ENCODE measurements around the gene GADD45GIP1.
"Not testable (repeated sequence)": the region's sequence is repeated elsewhere in the genome, so short reads cannot be mapped to it uniquely, and the experiment has no call there.

Gene GADD45GIP1

DNA sequence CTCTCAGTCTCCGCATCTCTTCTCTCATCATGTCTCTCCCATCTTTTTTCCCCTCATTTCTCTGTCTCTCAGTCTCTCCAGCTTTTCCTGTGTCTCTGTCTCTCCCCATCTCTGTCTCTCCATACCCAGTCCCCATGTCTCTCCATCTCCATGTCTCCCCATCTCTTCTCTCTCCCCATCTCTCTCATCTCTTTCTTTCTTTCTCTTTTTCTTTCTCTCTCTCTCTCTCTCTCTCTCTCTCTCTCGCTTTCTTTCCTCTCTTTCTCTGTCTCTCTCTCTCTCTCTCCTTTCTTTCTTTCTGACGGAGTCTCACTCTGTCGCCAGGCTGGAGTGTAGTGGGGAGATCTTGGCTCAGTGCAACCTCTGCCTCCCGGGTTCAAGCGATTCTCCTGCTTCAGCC, 25.6 kb upstream of the GADD45GIP1 start:
- Mint-ChIP-seq H3K4me3 (no peak overlapping the region), H3K27ac (no peak overlapping the region), H3K27me3 (peaks cover 10% of the 10 kb centered on the region), H3K36me3 (ENCODE audit: low read depth) (no peaks in the 10 kb centered on the region), H3K9me3 (no peaks in the 10 kb centered on the region), H3K4me1 (peaks cover 2% of the 10 kb centered on the region)
- DNase-seq (no peak), ATAC-seq (no peak)

DNA sequence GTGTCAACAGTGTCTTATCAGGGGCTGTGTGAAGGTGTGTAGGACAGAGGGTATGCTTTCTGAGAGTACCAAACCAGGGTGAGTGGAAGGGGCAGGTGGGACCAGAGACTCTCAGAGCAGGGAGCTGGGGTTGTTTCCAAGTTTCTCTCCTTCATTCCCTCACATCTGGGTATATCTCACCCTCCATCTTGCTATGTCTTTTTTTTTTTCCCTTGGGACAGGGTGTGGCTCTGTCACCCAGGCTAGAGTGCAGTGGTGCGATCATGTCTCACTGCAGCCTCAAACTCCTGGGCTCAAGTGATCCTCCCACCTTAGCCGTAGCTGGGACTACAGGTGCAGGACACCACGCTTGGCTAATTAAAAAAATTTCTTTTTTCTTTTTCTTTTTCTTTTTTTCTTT, 23.0 kb upstream of the GADD45GIP1 start:
- no peaks in the 10 kb centered on the region for H3K9me3 Mint-ChIP-seq

DNA sequence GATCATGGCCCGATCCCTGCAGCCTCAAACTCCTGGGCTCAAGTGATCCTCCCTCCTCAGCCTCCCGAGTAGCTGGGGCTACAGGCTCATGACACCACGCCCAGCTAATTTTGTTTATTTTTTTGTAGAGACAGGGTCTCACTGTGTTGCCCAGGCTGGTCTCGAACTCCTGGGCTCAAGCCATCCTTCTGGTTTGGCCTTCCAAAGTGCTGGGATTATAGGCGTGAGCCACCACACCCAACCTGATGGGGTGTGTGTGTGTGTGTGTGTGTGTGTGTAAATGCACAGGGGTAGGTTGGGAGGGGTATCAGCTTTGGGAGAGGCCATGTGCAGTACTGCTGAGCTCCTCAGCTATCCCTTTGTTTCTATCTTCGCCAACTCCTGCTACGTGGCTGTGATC, 19.1 kb upstream of the GADD45GIP1 start:
- not testable (repeated sequence) for H3K4me3 Mint-ChIP-seq; H3K27ac Mint-ChIP-seq; H3K36me3 Mint-ChIP-seq (ENCODE audit: low read depth); H3K9me3 Mint-ChIP-seq; DNase-seq; ATAC-seq; H3K4me1 Mint-ChIP-seq
- peaks cover 16% of the 10 kb centered on the region for H3K27me3 Mint-ChIP-seq

More for the DNA sequence above, 23.0 kb upstream of the GADD45GIP1 start:
- Mint-ChIP-seq H3K36me3 (ENCODE audit: low read depth) (no peaks in the 10 kb centered on the region), H3K27ac (no peak overlapping the region), H3K4me1 (peaks cover 2% of the 10 kb centered on the region), H3K4me3 (no peak overlapping the region), H3K27me3 (peaks cover 16% of the 10 kb centered on the region)
- ATAC-seq (no peak), DNase-seq (no peak)

DNA sequence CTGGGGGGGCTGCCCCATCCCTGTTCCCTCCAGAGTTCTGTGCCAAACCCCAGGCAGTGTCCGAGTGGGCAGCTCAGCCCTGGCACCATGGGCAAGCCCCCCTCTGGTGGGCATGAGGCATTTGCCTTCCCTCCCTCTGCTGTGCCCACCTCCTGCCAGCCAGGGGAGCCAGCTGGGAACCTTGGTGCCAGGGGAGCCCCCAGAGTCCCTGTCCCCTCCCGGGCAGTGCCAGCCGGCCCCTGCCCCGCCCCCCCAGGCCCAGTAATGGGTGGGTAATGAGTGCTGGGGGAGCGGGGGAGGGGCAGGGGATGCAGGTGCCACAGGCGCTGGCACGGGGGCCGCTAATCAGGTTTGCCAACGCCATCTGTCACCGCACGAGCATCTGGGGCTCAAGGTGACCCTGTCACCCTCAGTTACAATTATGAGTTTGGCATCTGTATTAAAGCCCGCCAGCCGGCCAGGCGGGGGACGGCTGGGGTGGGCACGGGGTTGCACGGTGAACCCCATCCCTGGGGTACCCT, 18.3 kb upstream of the GADD45GIP1 start:
- Mint-ChIP-seq H3K9me3 (no peaks in the 10 kb centered on the region), H3K27ac (no peak overlapping the region), H3K36me3 (ENCODE audit: low read depth) (no peaks in the 10 kb centered on the region), H3K4me3 (no peak overlapping the region), H3K27me3 (peaks cover 16% of the 10 kb centered on the region), H3K4me1 (peaks cover 4% of the 10 kb centered on the region)
- ATAC-seq = no peak
- no peak for DNase-seq

DNA sequence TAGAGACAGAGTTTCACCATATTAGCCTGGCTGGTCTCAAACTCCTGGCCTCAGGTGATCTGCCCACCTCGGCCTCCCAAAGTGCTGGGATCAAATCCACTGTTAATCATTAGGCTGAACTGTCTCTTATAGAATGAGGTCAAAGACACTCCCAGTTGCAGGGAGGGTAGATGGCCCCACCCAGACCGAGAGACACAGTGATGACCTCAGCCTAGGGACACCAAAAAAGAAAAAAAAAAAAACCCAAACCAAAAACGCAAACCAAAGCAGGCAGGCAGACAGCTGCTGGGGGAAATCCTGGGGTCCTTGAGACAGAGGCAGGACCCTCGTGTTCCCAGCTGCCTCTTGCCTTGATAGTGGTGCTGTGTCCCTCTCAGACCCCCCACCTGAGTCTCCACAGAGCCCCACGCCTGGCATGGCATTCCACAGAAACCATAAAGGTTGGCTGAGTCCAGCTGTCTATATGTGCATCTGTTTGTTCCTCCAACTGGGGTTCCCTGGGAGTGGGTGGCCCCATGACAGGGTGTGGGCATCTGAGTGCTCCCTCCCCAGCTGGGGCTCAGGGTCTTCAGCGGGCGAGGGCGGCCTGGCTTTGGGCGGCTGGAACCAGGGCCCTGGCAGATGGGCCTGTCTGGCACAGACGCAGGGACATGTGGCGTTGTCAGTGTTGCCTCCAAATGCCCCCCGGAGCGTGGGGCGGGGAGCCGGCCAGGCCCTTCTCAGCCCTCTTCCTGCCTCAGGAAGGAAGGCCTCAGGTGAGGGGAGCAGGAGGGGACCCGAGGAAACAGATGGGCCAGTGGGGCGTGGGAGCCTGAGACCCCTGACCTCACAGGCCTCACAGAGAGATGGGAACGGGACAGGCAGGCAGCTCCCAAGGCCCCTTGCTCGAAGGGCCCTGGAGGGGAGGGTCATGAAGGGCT, 17.5 kb upstream of the GADD45GIP1 start:
- Mint-ChIP-seq H3K27me3 (peaks cover 16% of the 10 kb centered on the region), H3K36me3 (ENCODE audit: low read depth) (no peaks in the 10 kb centered on the region), H3K27ac (no peak overlapping the region), H3K9me3 (no peaks in the 10 kb centered on the region), H3K4me1 (peaks cover 8% of the 10 kb centered on the region), H3K4me3 (no peak overlapping the region)
- DNase-seq = no peak
- ATAC-seq = no peak

DNA sequence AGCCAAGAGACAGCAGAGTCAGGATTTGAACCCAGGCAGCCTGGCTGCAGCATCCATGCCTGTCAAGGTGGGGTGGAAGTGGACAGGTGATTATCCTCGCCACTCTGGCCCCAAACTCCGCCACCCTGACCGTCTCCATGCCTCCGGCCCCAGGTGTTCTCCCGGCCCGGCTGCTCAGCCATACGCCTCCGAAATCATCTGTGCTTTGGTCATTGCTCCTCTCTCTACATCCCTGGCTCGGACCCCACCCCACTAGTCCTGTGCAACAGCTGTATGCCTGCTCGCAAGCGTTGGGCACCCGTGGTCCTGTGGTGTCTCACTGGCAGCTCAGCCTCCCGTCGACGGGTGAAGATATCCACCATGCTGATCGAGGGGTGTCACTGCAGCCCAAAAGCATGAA, 16.2 kb upstream of the GADD45GIP1 start:
- no peaks in the 10 kb centered on the region for H3K36me3 Mint-ChIP-seq (ENCODE audit: low read depth)
- H3K27ac Mint-ChIP-seq = no peak overlapping the region
- peaks cover 11% of the 10 kb centered on the region for H3K27me3 Mint-ChIP-seq
- H3K4me3 Mint-ChIP-seq = no peak overlapping the region
- no peaks in the 10 kb centered on the region for H3K9me3 Mint-ChIP-seq
- H3K4me1 Mint-ChIP-seq = peaks cover 8% of the 10 kb centered on the region
- ATAC-seq (no peak), DNase-seq (no peak)

DNA sequence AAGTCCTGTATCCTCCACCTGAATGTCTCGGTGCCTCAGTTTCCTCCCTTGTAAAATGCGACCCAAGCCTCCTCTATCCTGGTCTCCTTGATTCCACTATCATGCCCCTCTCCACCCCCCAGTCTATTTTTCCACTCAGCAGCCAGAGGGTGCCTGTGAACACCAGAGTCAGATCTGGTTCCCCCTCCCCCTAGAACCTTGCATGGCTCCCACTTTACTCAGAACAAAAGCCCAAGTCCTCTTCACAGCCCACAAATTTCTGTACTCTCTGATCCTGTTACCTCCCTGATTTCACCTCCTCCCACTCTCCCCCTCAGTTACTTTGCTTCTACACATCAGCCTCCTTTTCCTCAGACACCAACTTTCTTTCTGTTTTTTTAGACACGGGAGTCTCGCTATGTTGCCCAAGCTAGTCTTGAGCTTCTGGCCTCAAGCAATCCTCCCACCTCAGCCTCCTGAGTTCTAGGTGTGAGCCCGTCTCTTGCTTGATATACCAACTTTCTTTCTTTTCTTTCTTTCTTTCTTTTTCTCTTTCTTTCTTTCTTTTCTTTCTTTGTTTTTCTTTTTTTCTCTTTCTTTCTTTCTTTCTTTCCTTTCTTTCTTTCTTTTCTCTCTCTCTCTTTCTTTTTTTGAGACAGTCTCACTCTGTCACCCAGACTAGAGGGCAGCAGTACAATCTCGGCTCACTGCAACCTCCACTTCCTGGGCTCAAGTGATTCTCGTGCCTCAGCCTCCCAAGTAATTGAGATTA, 13.2 kb upstream of the GADD45GIP1 start:
- DNase-seq (no peak), ATAC-seq (peak; percentile 17)
- Mint-ChIP-seq H3K4me3 (no peak overlapping the region), H3K27me3 (no peaks in the 10 kb centered on the region), H3K36me3 (ENCODE audit: low read depth) (no peaks in the 10 kb centered on the region), H3K4me1 (peaks cover 8% of the 10 kb centered on the region), H3K9me3 (no peaks in the 10 kb centered on the region), H3K27ac (no peak overlapping the region)

DNA sequence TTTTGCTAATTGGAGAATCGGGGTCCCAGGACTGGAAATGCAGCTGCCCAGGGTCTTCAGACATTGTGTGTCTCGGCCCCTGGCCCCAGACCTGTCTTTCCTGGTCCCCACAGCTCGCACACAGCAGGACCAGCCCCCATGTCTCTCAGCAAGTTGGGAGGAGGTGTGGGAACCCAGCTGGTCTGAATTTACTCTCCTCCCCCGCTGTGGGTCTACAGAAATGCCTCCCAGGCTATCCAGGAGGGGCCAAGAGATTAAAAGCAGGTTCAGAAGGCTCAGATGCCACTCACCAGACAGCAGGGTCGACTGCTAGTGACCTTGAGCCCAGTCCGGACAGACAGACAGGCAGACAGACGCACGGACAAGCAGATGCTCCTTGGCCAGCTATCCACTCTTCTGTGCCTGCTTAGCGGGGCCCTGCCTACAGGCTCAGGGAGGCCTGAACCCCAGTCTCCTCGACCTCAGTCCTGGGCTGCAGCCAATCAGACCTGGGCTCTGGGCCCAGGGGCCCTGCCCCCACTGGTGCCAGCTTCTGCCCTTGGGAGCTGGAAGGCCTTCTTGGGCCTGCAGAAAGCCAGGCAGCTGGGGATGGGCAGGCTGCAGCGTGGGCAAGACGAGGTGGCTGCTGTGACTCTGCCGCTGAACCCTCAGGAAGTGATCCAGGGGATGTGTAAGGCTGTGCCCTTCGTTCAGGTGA, 12.4 kb upstream of the GADD45GIP1 start, which contains the start of gene DAND5:
Gene DAND5, plus strand, starts transcription at position 285 of the 697 bp plus-strand sequence. Its CDS starts 85 bp downstream, at position 370.
- no peak for ATAC-seq
- no peak within 1 kb of the TSS for H3K4me3 Mint-ChIP-seq
- no peaks in the 10 kb centered on the region for H3K36me3 Mint-ChIP-seq (ENCODE audit: low read depth)
- no peaks in the 10 kb centered on the region for H3K27me3 Mint-ChIP-seq
- H3K4me1 Mint-ChIP-seq = peaks cover 12% of the 10 kb centered on the region
- H3K9me3 Mint-ChIP-seq = no peaks in the 10 kb centered on the region
- H3K27ac Mint-ChIP-seq = no peak within 1 kb of the TSS
- no peak for DNase-seq

DNA sequence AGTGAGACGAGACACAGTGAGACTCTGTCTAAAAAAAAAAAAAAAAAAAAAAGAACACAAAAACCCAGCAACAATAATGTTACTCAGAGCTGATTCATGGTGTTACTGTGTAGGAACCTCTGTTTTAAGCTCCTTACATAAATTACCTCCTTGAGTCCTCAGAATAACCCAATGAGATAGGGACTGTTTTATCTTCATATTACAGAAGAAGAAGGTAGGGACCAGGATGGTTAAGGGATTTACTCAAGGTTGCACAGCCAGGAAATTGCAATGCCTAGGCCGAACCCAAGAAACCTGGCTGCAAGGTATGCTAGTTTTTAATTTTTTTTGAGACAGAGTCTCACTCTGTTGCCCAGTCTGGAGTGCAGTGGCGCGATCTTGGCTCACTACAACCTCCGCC, 10.9 kb upstream of the GADD45GIP1 start:
- DNase-seq (no peak), ATAC-seq (no peak)
- Mint-ChIP-seq H3K4me3 (no peak overlapping the region), H3K9me3 (no peaks in the 10 kb centered on the region), H3K27ac (no peak overlapping the region), H3K4me1 (peaks cover 12% of the 10 kb centered on the region), H3K27me3 (peaks cover 2% of the 10 kb centered on the region), H3K36me3 (ENCODE audit: low read depth) (no peaks in the 10 kb centered on the region)

DNA sequence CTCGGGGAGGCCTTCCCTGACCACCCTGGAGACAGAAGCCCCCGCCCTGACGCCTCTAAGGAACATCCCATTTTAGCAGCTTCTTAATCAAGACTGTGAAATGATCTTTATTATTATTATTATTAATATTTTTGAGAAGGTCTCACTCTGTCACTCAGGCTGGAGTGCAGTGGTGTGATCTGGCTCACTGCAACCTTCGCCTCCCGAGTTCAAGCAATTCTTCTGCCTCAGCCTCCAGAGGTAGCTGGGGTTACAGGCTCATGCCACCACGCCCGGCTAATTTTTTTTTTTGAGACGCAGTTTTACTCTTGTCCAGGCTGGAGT, 8.8 kb upstream of the GADD45GIP1 start:
- DNase-seq = no peak
- H3K27ac Mint-ChIP-seq = no peak overlapping the region

DNA sequence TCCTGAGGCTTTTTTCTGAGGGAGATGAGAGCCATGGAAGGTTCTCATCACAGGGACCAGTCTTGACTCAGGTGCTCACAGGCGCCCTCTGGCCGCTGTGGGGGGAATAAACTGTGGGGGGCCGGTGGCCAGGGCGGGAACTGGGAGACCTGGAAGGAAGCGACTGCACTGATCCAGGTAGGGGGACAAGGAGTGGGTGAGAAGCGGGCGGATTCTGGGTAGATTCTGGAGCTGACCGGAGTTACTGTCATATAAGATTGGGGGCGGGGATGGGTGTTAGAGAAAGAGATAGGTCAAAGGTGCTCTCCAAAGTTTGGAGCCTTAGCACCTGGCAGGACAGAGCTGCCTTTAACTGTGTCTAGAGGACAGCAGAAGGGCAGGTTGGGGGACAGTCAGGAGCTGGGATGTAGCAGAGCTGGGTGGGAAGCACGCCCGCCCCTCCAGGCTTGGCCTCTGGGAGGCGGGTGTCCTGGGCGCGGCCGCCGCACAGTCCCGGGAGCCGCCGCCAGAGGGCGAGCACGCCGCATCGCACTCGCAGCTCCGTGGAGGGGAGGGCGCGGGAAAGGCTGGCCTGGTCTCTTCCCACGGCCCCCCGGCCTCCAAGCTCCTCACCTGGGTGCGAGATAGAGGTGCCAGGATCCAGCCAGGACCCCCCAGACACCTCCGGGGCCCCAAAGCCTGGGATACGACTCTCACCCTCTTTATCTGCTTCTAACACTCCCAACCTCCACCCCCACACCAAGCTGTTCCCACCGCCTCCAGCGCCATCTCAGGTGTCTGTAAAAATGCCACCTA, 8.2 kb upstream of the GADD45GIP1 start:
- peaks cover 10% of the 10 kb centered on the region for H3K4me1 Mint-ChIP-seq
- peak; percentile 96 for ATAC-seq
- DNase-seq = peak; percentile 92
- H3K9me3 Mint-ChIP-seq = no peaks in the 10 kb centered on the region
- no peaks in the 10 kb centered on the region for H3K36me3 Mint-ChIP-seq (ENCODE audit: low read depth)
- peak overlapping the region; percentile 81 for H3K27ac Mint-ChIP-seq
- peak overlapping the region; percentile 86 for H3K4me3 Mint-ChIP-seq
- peaks cover 5% of the 10 kb centered on the region for H3K27me3 Mint-ChIP-seq

More for the DNA sequence above, 8.8 kb upstream of the GADD45GIP1 start:
- peaks cover 12% of the 10 kb centered on the region for H3K4me1 Mint-ChIP-seq
- peaks cover 5% of the 10 kb centered on the region for H3K27me3 Mint-ChIP-seq
- no peaks in the 10 kb centered on the region for H3K9me3 Mint-ChIP-seq
- H3K36me3 Mint-ChIP-seq (ENCODE audit: low read depth) = no peaks in the 10 kb centered on the region
- no peak for ATAC-seq
- H3K4me3 Mint-ChIP-seq = peak overlapping the region; percentile 40

DNA sequence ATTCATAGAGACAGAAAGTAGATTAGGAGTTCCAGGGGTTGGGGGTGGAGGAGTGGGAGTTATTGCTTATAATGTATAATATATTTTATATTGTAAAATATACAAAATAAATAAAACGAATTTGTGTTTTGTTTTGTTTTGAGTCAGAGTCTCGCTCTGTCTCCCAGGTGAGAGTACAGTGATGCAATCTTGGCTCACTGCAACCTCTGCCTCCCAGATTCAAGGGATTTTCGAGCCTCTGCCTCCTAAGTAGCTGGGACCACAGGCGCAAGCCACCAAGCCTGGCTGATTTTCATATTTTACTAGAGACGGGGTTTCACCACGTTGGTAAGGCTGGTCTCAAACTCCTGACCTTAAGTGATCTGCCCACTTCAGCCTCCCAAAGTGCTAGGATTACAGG, 2.5 kb upstream of the GADD45GIP1 start:
- Mint-ChIP-seq H3K4me3 (no peak overlapping the region), H3K9me3 (no peaks in the 10 kb centered on the region), H3K4me1 (peaks cover 22% of the 10 kb centered on the region), H3K27ac (no peak overlapping the region), H3K36me3 (ENCODE audit: low read depth) (peaks cover 16% of the 10 kb centered on the region), H3K27me3 (peaks cover 5% of the 10 kb centered on the region)
- no peak for ATAC-seq
- DNase-seq = no peak

DNA sequence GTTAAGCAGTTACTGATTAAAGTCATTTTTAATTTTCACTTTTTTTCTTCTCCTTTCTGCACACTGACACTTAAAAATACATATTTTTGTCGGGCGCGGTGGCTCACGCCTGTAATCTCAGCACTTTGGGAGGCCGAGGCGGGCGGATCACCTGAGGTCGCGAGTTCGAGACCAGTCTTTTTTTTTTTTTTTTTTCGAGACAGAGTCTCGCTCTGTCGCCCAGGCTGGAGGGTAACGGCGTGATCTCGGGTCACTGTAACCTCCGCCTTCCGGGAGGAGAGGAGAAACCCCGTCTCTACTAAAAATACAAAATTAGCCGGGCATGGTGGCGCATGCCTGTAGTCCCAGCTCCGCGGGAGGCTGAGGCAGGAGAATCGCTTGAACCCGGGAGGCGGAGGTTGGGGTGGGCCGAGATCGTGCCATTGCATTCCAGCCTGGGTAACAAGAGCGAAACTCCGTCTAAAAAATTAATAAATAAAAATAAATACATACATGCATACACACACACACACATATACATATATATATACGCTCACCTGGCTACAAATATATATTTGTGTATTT, 448 bp upstream of the GADD45GIP1 start:
- peak; percentile 5 for ATAC-seq

More for the DNA sequence above, 448 bp upstream of the GADD45GIP1 start:
- H3K4me1 Mint-ChIP-seq = peaks cover 36% of the 10 kb centered on the region
- peaks cover 26% of the 10 kb centered on the region for H3K36me3 Mint-ChIP-seq (ENCODE audit: low read depth)
- peak overlapping the region; percentile 82 for H3K4me3 Mint-ChIP-seq
- not testable (repeated sequence) for H3K27me3 Mint-ChIP-seq, H3K9me3 Mint-ChIP-seq, DNase-seq
- peak overlapping the region; percentile 93 for H3K27ac Mint-ChIP-seq

All from activated naive CD8-positive, alpha-beta T cell treated with anti-CD3 and anti-CD28 coated beads, Interleukin-2, amount 50 U/mL, for 24 hours (primary cell).